HEK293 (cell line): ENCODE measurements around the gene OR2V1.
A peak's percentile ranks its signal among the peaks of the same experiment; 100 is the strongest.
"Not testable (repeated sequence)": the region's sequence is repeated elsewhere in the genome, so short reads cannot be mapped to it uniquely, and the experiment has no call there.

Source experiments
- CTCF ChIA-PET: fragments of 350-600 bp; formaldehyde crosslinking; extraction: SDS; loops from one replicate; lab custom pipeline; 2021; ENCODE audit warnings: antibody characterized with exemption; lab: Yijun Ruan, JAX
- POLR2A ChIA-PET: fragments of 300-600 bp; formaldehyde crosslinking; extraction: SDS; loops from one replicate; lab custom pipeline; 2020; ENCODE audit warnings: antibody characterized with exemption, inconsistent platforms; lab: Yijun Ruan, JAX
- H3K27ac ChIP-seq: fragments of 200-500 bp; sonication (Bioruptor generic); 2 replicates; pipeline ENCODE4 v1.5.1; 2014; ENCODE audit warnings: low read depth, low read length, control low read depth, inconsistent platforms; ENCODE audit errors: extremely low read depth
- H3K36me3 ChIP-seq, 2 experiments: fragments of 200-500 bp in 1 of 2; sonication (Bioruptor generic) in 1 of 2; 1 replicate in 1 of 2; 2 replicates in 1 of 2; pipeline ENCODE4 v1.5.1; 2014 to 2017; ENCODE audit warnings: inconsistent platforms in 2 of 2, low read length in 2 of 2; ENCODE audit not compliant: control insufficient read depth in 2 of 2, insufficient read depth in 1 of 2
- H3K4me1 ChIP-seq: fragments of 200-500 bp; sonication (Bioruptor generic); 2 replicates; pipeline ENCODE4 v1.5.1; 2014; ENCODE audit warnings: mild to moderate bottlenecking, low read length, inconsistent platforms; ENCODE audit not compliant: control insufficient read depth, insufficient read depth
- H3K4me3 ChIP-seq: 2 replicates; pipeline ENCODE4 v1.5.1; 2011; ENCODE audit warnings: low read depth, mild to moderate bottlenecking, control low read depth, low read length, moderate library complexity
- H3K9me3 ChIP-seq: fragments of 200-500 bp; sonication (Bioruptor generic); 2 replicates; pipeline ENCODE4 v1.5.1; 2014; ENCODE audit warnings: low read depth, low read length, inconsistent platforms; ENCODE audit not compliant: control insufficient read depth, insufficient read depth
- BCL11B ChIP-seq: fragments of 450-650 bp; formaldehyde crosslinking; IDR thresholded peaks from 2 replicates; pipeline ENCODE4 v1.5.1; 2016; ENCODE audit warnings: low read depth, missing biosample characterization, missing genetic modification characterization
- FEZF1 ChIP-seq: fragments of 450-650 bp; formaldehyde crosslinking; IDR thresholded peaks from 2 replicates; pipeline ENCODE4 v1.5.1; 2016; ENCODE audit warnings: missing biosample characterization, missing genetic modification characterization
- GLIS1 ChIP-seq: fragments of 450-650 bp; formaldehyde crosslinking; IDR thresholded peaks from 2 replicates; pipeline ENCODE4 v1.5.1; 2016; ENCODE audit warnings: missing biosample characterization, missing genetic modification characterization
- GLIS2 ChIP-seq: fragments of 450-650 bp; formaldehyde crosslinking; IDR thresholded peaks from 2 replicates; pipeline ENCODE4 v1.5.1; 2016; ENCODE audit warnings: missing biosample characterization, missing genetic modification characterization
- KLF10 ChIP-seq: fragments of 450-650 bp; IDR thresholded peaks from 2 replicates; pipeline ENCODE4 v1.5.1; 2018; ENCODE audit warnings: missing biosample characterization, mild to moderate bottlenecking, missing genetic modification characterization
- KLF7 ChIP-seq: fragments of 450-650 bp; formaldehyde crosslinking; IDR thresholded peaks from 2 replicates; pipeline ENCODE4 v1.5.1; 2016; ENCODE audit warnings: missing biosample characterization, missing genetic modification characterization, borderline replicate concordance
- PRDM10 ChIP-seq: fragments of 450-650 bp; formaldehyde crosslinking; IDR thresholded peaks from 2 replicates; pipeline ENCODE4 v1.5.1; 2016; ENCODE audit warnings: missing biosample characterization, missing genetic modification characterization
- SP2 ChIP-seq: fragments of 450-650 bp; formaldehyde crosslinking; IDR thresholded peaks from 2 replicates; pipeline ENCODE4 v1.5.1; 2016; ENCODE audit warnings: missing biosample characterization, missing genetic modification characterization
- SP7 ChIP-seq: fragments of 450-650 bp; formaldehyde crosslinking; IDR thresholded peaks from 2 replicates; pipeline ENCODE4 v1.5.1; 2016; ENCODE audit warnings: missing biosample characterization, missing genetic modification characterization
- ZBTB20 ChIP-seq: fragments of 450-650 bp; formaldehyde crosslinking; IDR thresholded peaks from 2 replicates; pipeline ENCODE4 v1.5.1; 2016; ENCODE audit warnings: missing biosample characterization, missing genetic modification characterization
- ZBTB48 ChIP-seq: fragments of 450-650 bp; formaldehyde crosslinking; IDR thresholded peaks from 2 replicates; pipeline ENCODE4 v1.5.1; 2016; ENCODE audit warnings: missing biosample characterization, missing genetic modification characterization
- ZBTB6 ChIP-seq: fragments of 450-650 bp; formaldehyde crosslinking; IDR thresholded peaks from 2 replicates; pipeline ENCODE4 v1.5.1; 2017; ENCODE audit warnings: missing biosample characterization, missing genetic modification characterization
- ZBTB7A ChIP-seq: fragments of 450-650 bp; formaldehyde crosslinking; IDR thresholded peaks from 2 replicates; pipeline ENCODE4 v1.5.1; 2016; ENCODE audit warnings: low read depth, missing biosample characterization, missing genetic modification characterization
- ZNF211 ChIP-seq: fragments of 450-650 bp; formaldehyde crosslinking; IDR thresholded peaks from 2 replicates; pipeline ENCODE4 v1.5.1; 2016; ENCODE audit warnings: low read depth, missing biosample characterization, missing genetic modification characterization
- ZNF335 ChIP-seq: fragments of 450-650 bp; formaldehyde crosslinking; conservative IDR thresholded peaks from 2 replicates; pipeline ENCODE4 v1.5.1; 2016; ENCODE audit warnings: missing biosample characterization, missing genetic modification characterization
- ZNF341 ChIP-seq: fragments of 450-650 bp; formaldehyde crosslinking; IDR thresholded peaks from 2 replicates; pipeline ENCODE4; 2016; ENCODE audit warnings: low read depth, missing biosample characterization, missing genetic modification characterization
- ZNF398 ChIP-seq: fragments of 450-650 bp; formaldehyde crosslinking; IDR thresholded peaks from 2 replicates; pipeline ENCODE4 v1.5.1; 2017; ENCODE audit warnings: missing biosample characterization, missing genetic modification characterization
- ZNF501 ChIP-seq: fragments of 450-650 bp; formaldehyde crosslinking; IDR thresholded peaks from 2 replicates; pipeline ENCODE4 v1.5.1; 2016; ENCODE audit warnings: missing biosample characterization, missing genetic modification characterization
- ZNF600 ChIP-seq: fragments of 450-650 bp; formaldehyde crosslinking; IDR thresholded peaks from 2 replicates; pipeline ENCODE4 v1.5.1; 2016; ENCODE audit warnings: missing biosample characterization, missing genetic modification characterization
- ZNF629 ChIP-seq: fragments of 450-650 bp; formaldehyde crosslinking; IDR thresholded peaks from 2 replicates; pipeline ENCODE4 v1.5.1; 2017; ENCODE audit warnings: missing biosample characterization, missing genetic modification characterization
- ZNF692 ChIP-seq: fragments of 450-650 bp; formaldehyde crosslinking; IDR thresholded peaks from 2 replicates; pipeline ENCODE4 v1.5.1; 2016; ENCODE audit warnings: missing biosample characterization, missing genetic modification characterization
- ZNF76 ChIP-seq: fragments of 450-650 bp; formaldehyde crosslinking; IDR thresholded peaks from 2 replicates; pipeline ENCODE4; 2016; ENCODE audit warnings: low read depth, missing biosample characterization, missing genetic modification characterization, borderline replicate concordance
- ZNF777 ChIP-seq: fragments of 450-650 bp; formaldehyde crosslinking; IDR thresholded peaks from 2 replicates; pipeline ENCODE4 v1.5.1; 2017; ENCODE audit warnings: missing biosample characterization, missing genetic modification characterization, borderline replicate concordance
- ZSCAN30 ChIP-seq: fragments of 450-650 bp; IDR thresholded peaks from 2 replicates; pipeline ENCODE4 v1.5.1; 2018; ENCODE audit warnings: missing biosample characterization, mild to moderate bottlenecking, missing genetic modification characterization, moderate library complexity
- ZSCAN5A ChIP-seq: fragments of 450-650 bp; formaldehyde crosslinking; IDR thresholded peaks from 2 replicates; pipeline ENCODE4 v1.5.1; 2016; ENCODE audit warnings: missing biosample characterization, missing genetic modification characterization

The OR2V1 gene

GRCh38 chr5:181170237-181170825, 39.4 kb upstream of the OR2V1 start (continued):
- TF ChIP-seq GLIS1 (tag by site-specific recombination) (0 out of 2 replicates have a peak, but pooled peaks have one; percentile 4), ZNF211 (tag by site-specific recombination) (no peak), SP7 (tag by site-specific recombination) (peak; percentile 5; the same call in 1 of the 2 replicates)

GRCh38 chr5:181169459-181170236, 38.7 kb upstream of the OR2V1 start:
- H3K9me3 ChIP-seq, H3K4me1 ChIP-seq, H3K36me3 ChIP-seq, POLR2A ChIA-PET: not testable (repeated sequence)
- peak overlapping the region; percentile 28 for H3K27ac ChIP-seq
- H3K4me3 ChIP-seq = peak overlapping the region; percentile 27
- CTCF ChIA-PET = interaction anchor here (0.6 to 3.6 kb wide), 7 partner anchors 11 to 1090 kb away, joined by 3 to 27 read pairs (median 5); no protein-coding TSS in a partner anchor
- TF ChIP-seq ZBTB48 (tag by site-specific recombination) (peak; percentile 95), ZNF76 (tag by site-specific recombination) (0 out of 2 replicates have a peak, but pooled peaks have one; percentile 69), ZBTB7A (peak; percentile 38; the same call in 1 of the 2 replicates), ZNF600 (peak; percentile 92), BCL11B (tag by site-specific recombination) (peak; percentile 2), ZNF398 (tag by site-specific recombination) (peak; percentile 81), ZNF335 (tag by site-specific recombination) (peak; percentile 66), KLF7 (tag by site-specific recombination) (peak; percentile 57; the same call in 1 of the 2 replicates), ZSCAN30 (peak; percentile 71; the same call in 1 of the 2 replicates), ZNF692 (tag by site-specific recombination) (peak; percentile 90), FEZF1 (tag by site-specific recombination) (peak; percentile 67), ZNF501 (tag by site-specific recombination) (0 out of 2 replicates have a peak, but pooled peaks have one; percentile 61), ZNF777 (peak; percentile 78), GLIS2 (tag by site-specific recombination) (peak; percentile 75), PRDM10 (tag by site-specific recombination) (peak; percentile 67; the same call in 1 of the 2 replicates), ZSCAN5A (tag by site-specific recombination) (peak; percentile 89), ZNF629 (peak; percentile 51; the same call in 1 of the 2 replicates), ZBTB20 (tag by site-specific recombination) (peak; percentile 99), SP2 (tag by site-specific recombination) (peak; percentile 77), KLF10 (tag by site-specific recombination) (peak; percentile 30; the same call in 1 of the 2 replicates), ZNF341 (peak; percentile 55; the same call in 1 of the 2 replicates), ZBTB6 (peak; percentile 64; the same call in 1 of the 2 replicates)
